GM18511 (cell line): ENCODE results near the gene RNF26.
A peak's percentile ranks its signal among the peaks of the same experiment; 100 is the strongest.

Experiments used
- ATAC-seq: cut with Tn5 transposase; IDR thresholded peaks from one replicate; pipeline ENCODE4 v1.9.1; 2021; ENCODE audit warnings: mild to moderate bottlenecking, moderate library complexity; ENCODE audit not compliant: unreplicated experiment

RNF26 gene

GRCh38 chr11:119350302-119350701 lies 16.0 kb downstream of the RNF26 start:
- no peak for ATAC-seq

DNA sequence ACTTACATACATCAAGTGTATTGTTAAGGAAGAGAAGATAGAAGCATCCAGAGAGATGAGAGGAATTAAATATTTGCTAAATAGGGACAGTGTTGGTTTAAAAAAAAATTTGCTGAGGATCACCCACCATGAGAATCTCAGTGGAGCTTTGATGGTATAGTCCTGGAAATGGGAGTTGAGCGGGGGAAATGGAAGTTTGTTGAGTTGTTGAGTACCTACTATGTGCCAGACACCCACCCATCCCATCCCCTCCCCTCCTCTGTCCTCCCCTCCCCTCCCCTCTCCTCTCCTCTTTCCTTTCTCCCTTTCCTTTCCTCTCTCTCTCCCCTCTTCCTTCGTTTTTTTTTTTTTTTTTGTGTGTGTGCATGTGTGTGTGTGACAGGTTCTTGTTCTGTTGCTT lies 16.9 kb downstream of the RNF26 start:
- no peak for ATAC-seq

- no peak for ATAC-seq
Measured at GRCh38 chr11:119352857-119353260, 18.5 kb downstream of the RNF26 start.

DNA sequence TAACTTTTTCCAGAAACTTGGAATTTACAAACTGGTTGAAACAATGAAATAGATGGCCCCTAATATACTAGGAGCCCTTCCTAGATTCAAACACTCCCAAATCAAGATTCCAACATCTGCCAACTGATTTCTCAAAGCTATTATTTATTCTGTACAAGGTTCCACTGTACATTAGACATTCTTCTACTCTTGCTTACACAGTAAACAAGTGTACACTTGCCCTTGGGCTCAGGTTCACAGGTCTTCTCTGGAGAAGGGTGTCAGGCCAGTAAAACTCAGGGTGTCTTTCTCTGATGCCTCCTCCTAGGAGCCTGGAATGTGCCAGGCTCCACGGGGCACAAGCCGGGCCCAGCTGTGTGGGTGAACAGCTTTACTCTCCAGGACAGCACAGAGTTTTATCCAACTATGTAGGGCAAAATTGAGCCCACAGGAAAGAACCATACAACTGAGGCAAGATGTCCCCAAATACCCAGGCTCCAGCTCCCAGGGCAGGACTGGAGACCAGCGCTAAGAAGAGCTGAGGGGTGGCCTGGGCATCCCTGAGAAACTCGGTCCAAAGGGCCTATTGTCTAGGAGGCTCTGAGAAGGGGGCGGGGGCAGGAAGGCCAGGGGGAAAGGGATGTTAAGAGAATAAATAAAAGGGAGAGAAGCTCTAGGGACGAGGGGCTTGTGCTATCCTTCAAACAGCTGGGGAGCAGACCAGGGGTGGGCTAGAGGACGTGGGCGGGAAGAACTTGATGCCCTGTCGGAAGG lies 20.9 kb downstream of the RNF26 start:
- no peak for ATAC-seq

- peak; percentile 86 for ATAC-seq
Measured at GRCh38 chr11:119356349-119357031, 22.2 kb downstream of the RNF26 start.

DNA sequence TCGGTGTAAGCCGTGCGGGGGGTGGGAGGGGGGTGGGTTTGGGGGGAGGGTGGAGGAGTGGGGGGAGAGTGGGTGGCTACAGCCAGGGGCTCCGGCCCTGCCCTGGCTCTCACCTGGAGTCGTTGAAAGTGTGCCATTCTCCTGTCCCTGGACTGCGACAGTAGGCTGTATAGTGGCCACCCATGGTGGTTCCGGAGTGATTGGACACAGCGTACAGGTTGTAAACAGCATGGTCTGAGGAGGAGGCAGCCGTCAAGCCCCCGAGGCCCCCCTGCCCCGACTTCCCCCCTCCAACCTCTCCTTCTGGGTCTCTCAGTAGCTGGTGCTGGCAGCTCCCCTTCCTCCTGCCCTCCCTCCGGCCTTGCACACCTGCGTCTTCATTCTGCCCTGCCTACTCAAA lies 22.7 kb downstream of the RNF26 start:
- no peak for ATAC-seq

DNA sequence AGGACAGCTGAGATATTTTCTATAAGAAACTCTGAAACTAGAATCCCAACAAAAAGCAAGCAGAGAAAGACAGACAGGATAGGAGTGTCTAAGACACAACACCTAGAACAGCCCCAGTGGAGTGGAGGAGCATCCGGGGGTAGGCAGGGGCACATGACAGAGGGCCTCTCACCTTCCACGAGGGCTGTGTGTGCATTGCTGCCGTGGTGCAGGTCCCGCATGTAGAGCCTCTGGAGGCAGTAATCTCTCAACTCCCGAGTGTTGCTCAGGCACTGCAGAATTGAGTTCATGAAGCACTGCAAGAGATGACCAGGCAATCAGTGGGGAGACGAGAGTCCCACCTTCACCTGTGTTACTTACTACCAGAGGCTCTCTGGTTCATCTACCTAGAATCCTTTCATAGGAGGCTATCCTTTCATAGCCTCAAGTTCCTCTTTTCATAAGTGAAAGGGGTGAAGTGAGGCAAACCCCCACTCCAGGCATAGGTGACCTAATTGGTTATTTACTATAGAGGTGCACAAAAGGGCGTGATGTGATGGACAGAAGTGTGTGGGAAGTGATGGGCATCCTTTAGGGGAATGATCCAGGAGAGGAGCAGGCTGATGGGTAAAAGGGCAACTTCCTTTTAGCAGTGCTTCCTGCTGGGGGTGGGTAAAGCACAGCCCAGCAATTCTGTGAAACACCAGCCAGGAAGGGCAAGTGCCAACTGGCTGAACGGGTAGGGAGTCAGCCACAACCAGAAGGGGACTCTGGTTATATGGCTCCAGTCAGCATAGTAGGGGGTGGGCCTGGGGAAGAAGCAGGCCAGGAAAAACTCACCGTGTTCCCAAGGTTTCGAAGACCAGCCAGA lies 25.3 kb downstream of the RNF26 start:
- no peak for ATAC-seq

DNA sequence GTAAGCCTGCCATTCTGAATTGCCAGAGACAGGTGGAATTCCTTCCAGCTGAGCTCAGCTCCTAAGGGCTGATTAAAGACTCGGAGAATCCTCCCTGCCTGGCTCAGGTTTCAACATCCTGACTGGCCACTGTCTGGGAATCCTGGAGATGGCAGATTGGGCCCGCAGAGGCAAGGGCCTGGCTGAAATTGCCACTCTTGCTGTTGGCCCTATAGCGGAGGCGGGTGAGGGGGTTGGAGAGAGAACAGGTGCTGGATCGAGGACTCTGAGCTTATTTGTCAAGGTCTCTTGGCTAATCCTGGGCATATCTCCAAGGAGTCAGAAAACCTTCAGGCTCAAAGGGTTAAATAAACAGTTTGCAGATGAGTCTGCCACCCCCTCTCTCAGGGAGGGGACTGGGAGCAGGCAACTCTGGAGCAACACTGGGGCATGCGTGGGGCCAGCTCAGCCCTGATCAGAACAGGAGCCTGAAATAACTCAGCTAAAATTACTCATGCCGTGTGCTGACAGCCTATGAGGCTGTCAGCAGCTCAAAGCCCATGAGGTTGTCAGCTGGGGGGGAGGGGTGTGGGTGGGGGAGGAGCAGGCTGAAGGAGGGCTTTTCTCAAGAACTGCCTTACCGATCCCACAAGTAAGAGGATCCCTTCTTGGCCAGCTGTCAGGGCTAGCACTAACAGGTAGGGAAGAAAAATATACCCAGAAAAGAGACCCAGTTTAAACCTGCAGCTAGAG lies 26.9 kb downstream of the RNF26 start:
- no peak for ATAC-seq

DNA sequence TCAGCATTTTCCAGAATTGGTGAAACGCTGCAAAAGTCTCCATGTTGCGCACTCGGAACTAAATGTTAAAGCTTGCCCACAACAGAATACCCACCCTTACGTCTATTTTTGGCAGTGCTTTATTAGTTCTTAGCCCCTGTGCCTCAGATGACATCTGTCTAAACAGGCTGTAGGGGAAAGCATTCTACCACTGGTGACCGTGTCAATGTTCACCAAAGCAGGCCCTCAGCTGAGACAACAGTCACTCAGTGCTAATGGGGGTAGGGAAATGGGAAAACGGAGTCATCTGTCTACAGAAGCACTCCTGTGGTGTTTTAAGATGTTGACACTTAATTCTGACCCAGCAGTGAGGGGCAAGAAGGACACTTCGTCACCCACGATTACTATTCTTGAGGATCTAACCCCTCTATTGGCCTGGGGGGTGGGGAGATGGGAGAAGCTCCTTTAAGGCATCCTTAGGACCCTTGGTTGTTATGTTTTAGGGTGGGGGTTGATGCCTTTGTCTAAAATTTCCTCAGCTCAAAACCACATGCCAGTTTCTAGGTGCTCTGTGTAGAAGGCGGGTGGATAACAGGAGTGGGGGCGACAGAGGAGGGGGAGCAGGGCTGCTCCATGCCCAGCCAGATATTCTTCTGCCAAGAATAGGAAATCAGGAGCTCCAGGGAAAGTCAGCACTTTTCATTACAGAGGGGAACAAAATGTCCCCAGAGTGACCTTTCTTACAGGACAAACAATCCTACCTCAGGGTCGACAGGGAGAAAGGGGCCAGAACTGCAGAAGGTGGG lies 27.8 kb downstream of the RNF26 start:
- ATAC-seq = no peak

DNA sequence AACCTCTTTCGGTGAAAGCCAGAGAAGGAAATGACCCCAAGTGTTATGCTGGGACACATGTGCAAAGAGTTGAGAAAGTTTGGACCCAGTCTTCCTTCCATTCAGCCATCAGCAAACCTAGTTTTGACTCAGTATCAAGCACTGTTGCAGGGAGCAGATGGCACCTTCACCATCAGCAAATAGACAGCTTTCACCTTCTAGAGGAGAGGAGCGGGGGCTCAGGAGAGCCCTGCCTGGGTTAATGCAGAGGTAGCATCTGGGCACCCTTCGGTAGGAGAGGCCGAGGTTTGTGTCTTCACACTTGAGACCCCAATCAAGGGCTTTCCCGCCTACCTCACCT lies 28.4 kb downstream of the RNF26 start:
- ATAC-seq = no peak

DNA sequence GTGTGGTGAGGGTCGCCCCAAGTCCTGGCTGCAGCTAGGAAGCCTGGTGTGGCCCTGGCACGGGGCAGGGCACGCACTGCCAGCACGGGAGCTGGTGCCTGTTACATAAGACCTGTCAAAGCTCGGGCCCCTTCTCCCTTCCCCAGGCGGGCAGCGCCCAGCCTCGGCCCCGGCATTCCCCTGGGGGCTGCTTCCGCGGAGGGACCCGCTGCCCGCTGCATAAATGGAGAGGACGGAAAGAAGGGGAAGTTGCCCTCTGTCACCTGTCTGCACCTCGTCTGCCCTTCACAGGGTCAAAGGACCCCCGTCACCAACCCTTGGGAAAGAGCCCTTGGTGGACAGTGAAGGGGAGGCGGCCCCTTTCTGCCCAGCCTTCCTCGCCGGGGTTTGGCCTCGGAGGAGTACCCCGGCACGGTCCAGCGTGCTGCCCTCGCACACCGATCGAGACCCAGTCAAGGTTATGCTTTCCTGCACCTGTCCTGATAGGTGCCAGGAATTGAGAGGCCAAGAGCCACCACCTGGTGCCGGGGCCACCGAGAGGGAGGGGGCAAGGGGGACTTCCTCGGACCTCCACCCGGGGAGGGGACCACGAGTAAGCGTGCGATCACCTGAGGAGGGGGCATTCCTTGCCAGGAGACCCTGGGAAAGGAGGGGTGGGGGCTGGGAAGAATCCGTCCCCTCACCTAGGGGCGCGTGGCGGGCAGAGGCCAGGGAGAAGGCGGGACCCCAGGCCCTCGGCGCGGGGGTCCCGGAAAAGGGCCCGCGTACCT lies 28.9 kb downstream of the RNF26 start:
- ATAC-seq = no peak

- no peak for ATAC-seq
Measured at GRCh38 chr11:119363851-119364590, 29.7 kb downstream of the RNF26 start.

- no peak for ATAC-seq
Measured at GRCh38 chr11:119365071-119365591, 30.8 kb downstream of the RNF26 start.

DNA sequence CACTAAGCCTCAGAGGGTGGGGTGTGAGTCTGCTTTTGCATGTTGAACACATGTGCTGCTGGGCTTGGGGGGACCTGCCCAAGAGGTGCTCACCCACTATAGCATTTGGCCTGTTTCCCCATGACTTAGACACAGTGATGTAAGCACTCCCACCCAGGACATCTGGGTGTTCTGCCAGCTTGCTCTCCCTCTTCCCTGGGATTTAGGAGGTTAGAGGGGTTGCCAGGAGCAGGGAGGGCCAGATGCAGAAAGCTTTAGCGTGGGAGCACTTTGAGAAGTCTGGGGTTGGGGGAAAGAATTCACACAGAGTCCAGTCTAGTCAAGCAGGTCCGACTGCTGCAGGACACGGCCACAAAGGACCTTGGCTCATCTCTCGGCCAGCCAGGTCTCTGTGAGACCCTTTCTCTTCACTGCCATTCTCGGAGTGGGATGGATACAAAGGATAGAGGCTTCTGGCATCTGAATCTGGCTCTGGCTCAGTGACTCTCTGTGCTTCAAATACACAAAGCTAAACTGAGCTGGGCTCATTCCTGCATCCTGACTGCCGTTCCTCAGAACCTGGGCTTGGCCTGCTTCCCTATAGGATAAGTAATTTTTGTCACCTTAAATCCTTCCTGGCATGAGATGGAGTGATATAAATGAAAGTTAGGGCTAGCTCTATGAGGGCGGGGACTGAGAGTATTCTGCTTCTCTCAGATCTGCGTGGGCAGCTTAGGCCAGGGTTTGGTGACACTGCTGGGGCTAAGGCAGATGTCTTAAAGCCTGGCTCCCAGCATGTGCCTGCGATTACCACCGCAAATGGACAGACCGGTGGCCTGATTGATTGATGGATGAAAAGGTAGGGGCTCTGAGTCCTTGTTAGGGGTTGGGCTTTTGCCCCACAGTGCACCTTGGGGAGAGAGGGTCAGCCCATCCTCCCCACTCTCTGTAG lies 32.6 kb downstream of the RNF26 start:
- ATAC-seq = no peak

DNA sequence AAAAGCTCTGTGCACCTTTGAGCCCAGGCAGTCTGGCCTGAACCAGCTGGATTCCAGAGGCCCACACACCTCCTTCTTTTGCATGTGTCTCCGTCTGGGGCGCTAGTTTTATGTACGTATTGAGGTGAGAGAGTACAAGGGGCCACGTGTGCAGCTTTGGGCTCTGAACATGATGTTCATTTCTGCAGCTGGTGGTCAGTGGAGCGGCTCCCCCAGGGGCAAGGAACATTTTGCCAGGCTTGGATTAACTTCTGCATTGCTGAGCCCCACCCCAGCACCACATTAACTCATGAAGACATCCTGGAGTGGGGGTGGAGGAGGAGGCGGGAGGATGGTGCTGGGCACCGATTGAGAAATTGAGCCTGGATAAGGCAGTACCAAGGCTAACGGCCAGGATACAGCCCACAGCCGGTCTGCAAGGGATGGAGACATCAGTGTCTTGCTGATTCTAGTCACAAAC lies 33.4 kb downstream of the RNF26 start:
- no peak for ATAC-seq

- ATAC-seq = no peak
Measured at GRCh38 chr11:119368121-119369034, 34.1 kb downstream of the RNF26 start.
